GM12891 (cell line): Measurements from ENCODE around the gene TSPAN16.

ENCODE experiments used
- PAX5 ChIP-seq: IDR thresholded peaks from 2 replicates; pipeline ENCODE4 v1.6.1; 2011; ENCODE audit warnings: low read length, moderate library complexity, mild to moderate bottlenecking; ENCODE audit not compliant: insufficient read depth, severe bottlenecking
- POLR2A ChIP-seq: IDR thresholded peaks from 2 replicates; pipeline ENCODE4 v1.6.1; 2011; ENCODE audit warnings: low read depth, low read length, control low read depth
- POLR2AphosphoS5 ChIP-seq: IDR thresholded peaks from 2 replicates; pipeline ENCODE4 v1.6.1; 2011; ENCODE audit warnings: low read depth, low read length, control low read depth
- POU2F2 ChIP-seq: IDR thresholded peaks from 2 replicates; pipeline ENCODE4 v1.6.1; 2011; ENCODE audit warnings: low read depth, mild to moderate bottlenecking, control low read depth, low read length, moderate library complexity
- SPI1 ChIP-seq: IDR thresholded peaks from 2 replicates; pipeline ENCODE4 v1.6.1; 2011; ENCODE audit warnings: low read depth, low read length, control low read depth
- TAF1 ChIP-seq: IDR thresholded peaks from 2 replicates; pipeline ENCODE4 v1.6.1; 2011; ENCODE audit warnings: low read depth, low read length, control low read depth

- no peak for TF ChIP-seq POLR2AphosphoS5
- TF ChIP-seq POLR2A, result no peak
- no peak for TF ChIP-seq SPI1
- no peak for TF ChIP-seq TAF1
- TF ChIP-seq POU2F2, result no peak
- no peak for TF ChIP-seq PAX5
Measured at GRCh38 chr19:11261971-11262839, 33.8 kb upstream of the TSPAN16 start, which contains the start of gene DOCK6.
